Left renal cortex interstitium (tissue), 4 donors: ENCODE measurements around the gene RETREG2. TPM values are rescaled to one million over a fixed set of nuclear protein-coding genes. Genes with fewer than 3 reads are reported as not detected.
"Not testable (repeated sequence)": the region's sequence is repeated elsewhere in the genome, so short reads cannot be mapped to it uniquely, and the experiment has no call there.

Experiments used
- DNase-seq, 4 donors: peaks; one replicate each; pipeline ENCODE4 v3.0.0-alpha.2; 2013; ENCODE audit warnings: low read depth in 4 of 4, low spot score in 2 of 4, missing footprints in 1 of 4
- polyA plus RNA-seq, 4 donors: library from polyadenylated mRNA; unstranded; fragments of 120-200 nt; gene quantifications; one replicate each; pipeline ENCODE4 v1.2.1, GENCODE V29; 2013; ENCODE audit not compliant: insufficient read length in 4 of 4

RETREG2 gene
- polyA plus RNA-seq, 4 donors, result 106 to 125 (median 120) TPM

GRCh38 chr2:219183151-219183772 is 5.2 kb downstream of the RETREG2 start:
- DNase-seq, result no peak

- no peak for DNase-seq
Measured at GRCh38 chr2:219184121-219184520, 6.0 kb downstream of the RETREG2 start.

DNA sequence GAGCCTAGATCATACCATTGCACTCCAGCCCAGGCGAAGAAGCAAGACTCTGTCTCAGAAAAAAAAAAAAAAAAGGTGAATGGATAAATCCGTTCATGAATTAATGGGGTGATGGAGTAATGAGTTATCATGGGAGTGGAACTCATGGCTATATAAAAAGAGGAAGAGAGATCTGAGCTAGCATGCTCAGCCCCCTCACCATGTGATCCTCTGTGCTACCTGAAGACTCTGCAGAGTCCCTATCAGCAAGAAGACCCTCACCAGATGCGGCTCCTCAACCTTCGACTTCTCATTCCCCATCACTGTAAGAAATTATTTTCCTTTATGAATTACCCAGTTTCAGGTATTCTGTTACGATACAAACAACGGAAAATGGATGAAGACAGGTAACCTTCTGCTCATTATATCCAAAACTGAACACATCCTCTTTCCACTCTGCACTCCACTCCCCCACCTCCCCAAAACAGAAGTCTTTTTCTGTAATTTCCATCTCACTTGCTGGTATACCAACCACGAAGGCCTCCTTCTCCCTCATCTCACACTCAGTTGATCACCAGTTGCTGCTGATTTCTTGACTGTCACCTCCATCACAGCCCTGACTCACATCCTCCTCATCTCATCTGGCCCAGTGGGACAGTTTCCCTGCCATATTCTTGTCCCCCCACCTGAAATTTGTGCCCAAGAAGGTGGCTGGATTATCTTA is 8.8 kb downstream of the RETREG2 start:
- no peak for DNase-seq

DNA sequence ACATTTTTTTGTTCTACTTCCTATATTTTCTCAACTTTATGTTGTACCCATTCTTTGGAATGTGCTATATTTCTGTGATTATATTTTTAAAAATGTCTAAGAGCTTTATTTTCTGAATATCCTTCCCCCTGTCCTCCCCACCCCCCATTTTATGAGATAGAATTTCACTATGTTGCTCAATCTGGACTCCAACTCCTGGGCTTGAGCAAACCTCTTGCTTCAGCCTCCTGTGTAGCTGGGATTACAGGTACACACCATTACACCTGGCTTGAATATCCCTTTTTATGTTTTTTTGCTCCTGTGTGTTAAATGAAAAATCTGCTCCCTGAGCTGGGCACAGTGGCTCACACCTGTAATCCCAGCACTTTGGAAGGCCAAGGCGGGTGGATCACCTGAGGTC is 19.3 kb downstream of the RETREG2 start:
- DNase-seq, result no peak

GRCh38 chr2:219198974-219199373 is 20.9 kb downstream of the RETREG2 start:
- no peak for DNase-seq

DNA sequence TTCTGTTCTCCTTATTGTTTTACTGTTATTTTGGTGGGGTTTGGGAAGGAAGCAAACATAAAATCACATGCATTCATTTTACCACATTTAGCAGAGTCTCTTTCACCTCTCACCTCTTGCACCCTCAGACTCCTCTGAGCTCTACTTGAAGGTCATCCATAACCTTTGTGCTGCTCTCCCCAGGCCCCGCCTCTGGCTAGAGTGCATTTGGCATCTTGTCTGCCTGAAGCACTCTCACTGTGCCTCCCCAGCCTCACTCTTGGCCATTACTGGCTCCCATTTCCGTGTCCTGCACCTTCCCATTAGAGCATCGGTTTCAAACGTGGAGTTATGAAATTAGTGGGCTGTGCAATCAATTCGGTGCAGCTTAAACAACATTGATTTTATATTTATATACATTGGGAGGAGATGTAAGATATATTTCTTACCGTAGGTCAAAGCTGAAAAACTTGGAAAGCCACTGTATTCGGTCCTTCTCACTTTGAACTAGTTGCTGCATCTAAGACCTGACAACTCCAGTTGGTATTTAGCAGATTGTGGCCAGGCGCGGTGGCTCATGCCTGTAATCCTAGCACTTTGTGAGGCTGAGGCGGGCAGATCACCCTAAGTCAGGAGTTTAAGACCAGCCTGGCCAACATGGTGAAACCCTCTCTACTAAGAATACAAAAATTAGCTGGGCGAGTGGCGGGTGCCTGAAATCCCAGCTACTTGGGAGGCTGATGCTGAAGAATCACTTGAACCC is 21.6 kb downstream of the RETREG2 start:
- DNase-seq, result no peak

DNA sequence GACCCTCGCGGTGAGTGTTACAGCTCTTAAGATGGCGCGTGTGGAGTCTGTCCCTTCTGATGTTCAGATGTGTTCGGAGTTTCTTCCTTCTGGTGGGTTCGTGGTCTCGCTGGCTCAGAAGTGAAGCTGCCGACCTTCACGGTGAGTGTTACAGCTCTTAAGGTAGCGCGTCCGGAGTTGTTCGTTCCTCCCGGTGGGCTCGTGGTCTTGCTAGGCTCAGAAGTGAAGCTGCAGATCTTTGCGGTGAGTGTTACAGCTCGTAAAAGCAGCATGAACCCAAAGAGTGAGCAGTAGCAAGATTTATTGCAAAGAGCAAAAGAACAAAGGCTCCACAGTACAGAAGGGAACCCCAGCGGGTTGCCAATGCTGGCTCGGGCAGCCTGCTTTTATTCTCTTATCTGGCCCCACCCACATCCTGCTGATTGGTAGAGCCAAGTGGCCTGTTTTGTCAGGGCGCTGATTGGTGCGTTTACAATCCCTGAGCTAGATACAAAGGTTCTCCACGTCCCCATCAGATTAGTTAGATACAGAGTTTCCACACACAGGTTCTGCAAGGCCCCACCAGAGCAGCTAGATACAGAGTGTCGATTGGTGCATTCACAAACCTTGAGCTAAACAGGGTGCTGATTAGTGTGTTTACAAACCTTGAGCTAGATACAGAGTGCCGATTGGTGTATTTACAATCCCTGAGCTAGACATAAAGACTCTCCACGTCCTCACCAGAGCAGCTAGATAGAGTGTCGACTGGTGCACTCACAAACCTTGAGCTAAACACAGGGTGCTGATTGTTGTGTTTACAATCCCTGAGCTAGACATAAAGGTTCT is 22.6 kb downstream of the RETREG2 start:
- not testable (repeated sequence) for DNase-seq

DNA sequence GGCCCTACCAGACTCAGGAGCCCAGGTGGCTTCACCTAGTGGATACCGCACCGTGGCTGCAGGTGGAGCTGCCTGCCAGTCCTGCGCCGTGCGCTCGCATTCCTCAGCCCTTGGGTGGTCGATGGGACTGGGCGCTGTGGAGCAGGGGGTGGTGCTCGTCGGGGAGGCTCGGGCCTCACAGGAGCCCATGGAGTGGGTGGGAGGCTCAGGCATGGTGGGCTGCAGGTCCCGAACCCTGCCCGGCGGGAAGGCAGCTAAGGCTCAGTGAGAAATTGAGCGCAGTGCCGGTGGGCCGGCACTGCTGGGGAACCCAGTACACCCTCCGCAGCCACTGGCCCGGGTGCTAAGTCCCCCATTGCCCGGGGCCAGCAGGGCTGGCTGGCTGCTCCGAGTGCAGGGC is 23.3 kb downstream of the RETREG2 start:
- DNase-seq, result not testable (repeated sequence)

- no peak for DNase-seq
Measured at GRCh38 chr2:219204425-219205164, 26.5 kb downstream of the RETREG2 start.

DNA sequence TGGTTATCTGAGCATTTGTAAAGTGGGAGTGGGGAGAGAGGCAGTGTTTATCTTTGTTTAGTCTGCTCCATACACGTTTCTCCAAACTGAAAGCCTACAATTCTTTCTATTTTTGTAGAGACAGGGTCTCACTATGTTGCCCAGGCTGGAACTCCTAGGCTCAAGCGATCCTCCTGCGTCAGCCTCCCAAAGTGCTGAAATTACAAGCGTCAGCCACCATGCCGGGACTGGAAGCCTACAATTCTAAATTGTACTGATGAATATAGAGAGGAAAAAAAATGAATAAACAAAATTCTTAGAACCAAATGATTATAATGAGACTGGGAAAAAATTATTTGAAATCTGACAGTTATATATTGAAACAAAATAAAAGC is 27.1 kb downstream of the RETREG2 start:
- no peak for DNase-seq

GRCh38 chr2:219205981-219206327 is 27.9 kb downstream of the RETREG2 start:
- DNase-seq, result no peak

DNA sequence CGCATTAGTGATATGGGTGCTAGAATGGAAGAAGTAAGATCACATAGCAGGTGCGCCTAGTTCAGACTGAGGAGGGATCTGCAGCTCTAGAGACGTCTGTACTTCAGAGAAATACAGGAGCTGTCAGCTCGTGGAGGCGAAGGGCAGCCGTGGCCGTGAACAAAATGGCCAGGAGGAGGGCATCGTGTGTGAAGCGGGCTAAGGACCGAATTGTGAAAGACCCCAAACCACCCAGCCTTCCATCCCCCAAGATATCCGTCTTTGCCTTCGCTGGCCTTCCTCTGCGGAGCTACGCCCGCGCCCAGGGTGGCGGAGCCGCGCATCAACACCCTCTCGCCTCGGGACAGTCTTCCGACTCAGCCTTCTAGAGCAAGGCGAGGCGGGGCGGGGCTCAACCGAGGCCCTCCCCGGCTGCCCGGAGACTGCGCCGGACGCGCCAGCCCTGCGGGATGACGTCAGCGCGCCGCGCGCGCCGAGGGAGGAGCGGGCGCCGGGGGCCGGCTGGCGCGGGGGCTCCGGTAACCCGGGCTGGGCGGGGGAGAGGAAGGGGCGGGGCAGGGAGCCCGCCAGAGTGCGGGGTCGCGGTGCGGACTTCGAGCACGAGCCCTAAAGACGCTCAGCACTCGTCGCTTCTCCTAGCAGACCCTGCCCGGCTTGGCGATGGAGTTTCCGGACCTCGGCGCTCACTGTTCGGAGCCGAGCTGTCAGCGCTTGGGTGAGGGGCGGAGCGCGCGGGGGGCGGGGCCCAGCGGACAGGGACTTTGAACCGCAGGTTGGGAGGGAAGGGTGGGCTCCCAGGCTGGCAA is 28.5 kb downstream of the RETREG2 start, which contains the start of gene ZFAND2B:
TSS of gene ZFAND2B (plus strand) at position 455 of the 806 bp plus-strand sequence. CDS start at position 661, 206 bp downstream.
- DNase-seq, result peak; percentile 86 to 93 (median 90)

GRCh38 chr2:219207134-219207883 is 29.2 kb downstream of the RETREG2 start:
- DNase-seq, result peak in 1 of 4 donors; percentile 50

DNA sequence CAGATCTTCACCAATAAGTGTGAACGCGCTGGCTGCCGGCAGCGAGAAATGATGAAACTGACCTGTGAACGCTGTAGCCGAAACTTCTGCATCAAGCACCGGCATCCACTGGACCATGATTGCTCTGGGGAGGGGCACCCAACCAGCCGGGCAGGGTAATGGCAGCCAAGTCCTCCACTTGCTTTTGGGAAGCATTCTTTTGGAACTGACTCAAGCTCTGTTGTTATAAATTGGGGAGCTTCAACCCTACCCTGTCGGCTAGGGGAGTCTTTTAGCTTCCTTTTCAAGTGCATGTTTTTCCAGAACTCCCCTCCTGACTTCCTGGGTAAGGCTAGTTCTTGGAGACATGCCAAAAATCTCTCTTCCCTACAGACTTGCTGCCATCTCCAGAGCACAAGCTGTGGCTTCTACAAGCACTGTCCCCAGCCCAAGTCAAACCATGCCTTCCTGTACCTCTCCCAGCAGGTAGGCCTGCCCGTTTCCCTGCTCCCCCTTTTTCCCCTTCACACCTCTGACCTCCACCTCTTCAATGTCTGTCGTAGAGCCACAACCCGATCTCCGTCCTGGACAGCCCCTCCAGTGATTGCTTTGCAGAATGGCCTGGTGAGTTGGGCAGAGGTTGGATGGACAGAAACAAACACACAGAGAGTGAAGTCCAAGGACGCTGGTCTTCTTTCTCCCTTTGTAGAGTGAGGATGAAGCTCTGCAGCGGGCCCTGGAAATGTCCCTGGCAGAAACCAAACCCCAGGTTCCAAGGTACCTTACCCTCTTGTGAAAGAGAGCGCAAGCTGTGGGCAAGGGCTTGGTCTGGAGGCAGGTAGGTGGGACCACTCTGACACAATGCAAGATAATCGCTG is 30.0 kb downstream of the RETREG2 start:
- no peak for DNase-seq

- no peak for DNase-seq
Measured at GRCh38 chr2:219209236-219210195, 31.4 kb downstream of the RETREG2 start.

DNA sequence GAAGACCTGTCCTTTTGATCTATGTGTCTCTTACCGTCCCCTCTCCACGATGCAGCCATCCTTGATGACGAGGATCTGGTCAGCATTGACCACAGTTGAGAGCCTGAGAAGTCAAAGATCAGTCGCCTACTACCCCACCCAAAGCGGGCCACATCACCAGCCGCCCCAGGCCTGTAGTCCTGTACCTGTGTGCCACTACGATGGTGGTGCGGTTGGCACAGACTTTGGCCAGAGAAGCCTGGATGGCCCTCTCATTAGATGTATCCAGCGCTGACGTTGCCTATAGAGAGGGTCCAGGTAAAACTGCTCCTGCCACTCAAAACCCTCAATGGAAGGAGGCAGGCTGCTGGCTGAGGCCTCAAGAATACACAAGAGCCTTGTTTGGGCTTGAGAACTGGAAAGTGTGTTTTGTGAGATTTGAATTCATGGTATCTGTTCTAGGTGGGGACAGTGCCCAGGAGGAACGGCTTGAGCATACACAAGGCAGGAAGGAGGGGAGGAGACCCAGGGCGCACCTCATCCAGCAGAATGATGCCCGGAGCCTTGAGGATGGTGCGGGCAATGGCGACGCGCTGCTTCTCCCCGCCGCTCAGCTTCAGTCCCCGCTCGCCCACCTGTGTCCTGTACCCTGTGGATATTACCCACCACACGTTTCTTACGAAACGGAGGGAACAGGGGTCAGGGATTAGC is 32.3 kb downstream of the RETREG2 start:
- no peak for DNase-seq
